ENCODE measurements around the gene KHDC1L. TPM values are rescaled to one million over a fixed set of nuclear protein-coding genes. Genes with fewer than 3 reads are reported as not detected.

Gene KHDC1L
- total and polyA plus RNA-seq, 2 experiments from 2014 or later: not detected

- Mint-ChIP-seq H3K36me3 (ENCODE audit: low read depth) (no peaks in the 10 kb centered on the region), H3K27me3 (ENCODE audit: insufficient read depth, low read depth, poor library complexity) (no peaks in the 10 kb centered on the region), H3K4me3 (no peak overlapping the region), H3K4me1 (peaks cover 9% of the 10 kb centered on the region; the same call in 2 of the 3 replicates), H3K9me3 (no peaks in the 10 kb centered on the region), H3K27ac (no peak overlapping the region)
- Histone ChIP-seq H3K4me3 (no peak overlapping the region), H3K27ac (ENCODE audit: low read depth) (no peak overlapping the region), H3K4me1 (ENCODE audit: insufficient read depth) (no peaks in the 10 kb centered on the region), H3K9me2 (ENCODE audit: insufficient read depth) (peaks cover 3% of the 10 kb centered on the region; the same call in 1 of the 2 replicates), H4K20me1 (replicated peaks; ENCODE audit: insufficient read depth) (no peaks in the 10 kb centered on the region), H3K27me3 (ENCODE audit: insufficient read depth) (no peaks in the 10 kb centered on the region), H2AFZ (no peak overlapping the region), H3F3A (replicated peaks; ENCODE audit: low read depth) (no peaks in the 10 kb centered on the region), H3K4me2 (no peak overlapping the region), H3K79me2 (replicated peaks; ENCODE audit: insufficient read depth) (no peaks in the 10 kb centered on the region), H3K36me3 (ENCODE audit: insufficient read depth) (no peaks in the 10 kb centered on the region)
- TF ChIP-seq NANOG (IDR thresholded peaks at IDR 0.05; ENCODE audit: borderline replicate concordance): no peak
- TF ChIP-seq ZNF331 (CRISPR knock-in tag; IDR thresholded peaks at IDR 0.05; ENCODE audit: low read depth): no peak
- no peak for TF ChIP-seq CREB1 (CRISPR knock-in tag; IDR thresholded peaks at IDR 0.05; ENCODE audit: low read depth)
- no peak for TF ChIP-seq EZH2phosphoT487 (IDR thresholded peaks at IDR 0.05; ENCODE audit: unreplicated experiment)
- no peak for TF ChIP-seq CTCF (conservative IDR thresholded peaks at IDR 0.05; ENCODE audit: low read depth in 2 of 2)
- no peak for TF ChIP-seq JUNB (IDR thresholded peaks at IDR 0.05; ENCODE audit: unreplicated experiment)
- TF ChIP-seq, protein P1, sequence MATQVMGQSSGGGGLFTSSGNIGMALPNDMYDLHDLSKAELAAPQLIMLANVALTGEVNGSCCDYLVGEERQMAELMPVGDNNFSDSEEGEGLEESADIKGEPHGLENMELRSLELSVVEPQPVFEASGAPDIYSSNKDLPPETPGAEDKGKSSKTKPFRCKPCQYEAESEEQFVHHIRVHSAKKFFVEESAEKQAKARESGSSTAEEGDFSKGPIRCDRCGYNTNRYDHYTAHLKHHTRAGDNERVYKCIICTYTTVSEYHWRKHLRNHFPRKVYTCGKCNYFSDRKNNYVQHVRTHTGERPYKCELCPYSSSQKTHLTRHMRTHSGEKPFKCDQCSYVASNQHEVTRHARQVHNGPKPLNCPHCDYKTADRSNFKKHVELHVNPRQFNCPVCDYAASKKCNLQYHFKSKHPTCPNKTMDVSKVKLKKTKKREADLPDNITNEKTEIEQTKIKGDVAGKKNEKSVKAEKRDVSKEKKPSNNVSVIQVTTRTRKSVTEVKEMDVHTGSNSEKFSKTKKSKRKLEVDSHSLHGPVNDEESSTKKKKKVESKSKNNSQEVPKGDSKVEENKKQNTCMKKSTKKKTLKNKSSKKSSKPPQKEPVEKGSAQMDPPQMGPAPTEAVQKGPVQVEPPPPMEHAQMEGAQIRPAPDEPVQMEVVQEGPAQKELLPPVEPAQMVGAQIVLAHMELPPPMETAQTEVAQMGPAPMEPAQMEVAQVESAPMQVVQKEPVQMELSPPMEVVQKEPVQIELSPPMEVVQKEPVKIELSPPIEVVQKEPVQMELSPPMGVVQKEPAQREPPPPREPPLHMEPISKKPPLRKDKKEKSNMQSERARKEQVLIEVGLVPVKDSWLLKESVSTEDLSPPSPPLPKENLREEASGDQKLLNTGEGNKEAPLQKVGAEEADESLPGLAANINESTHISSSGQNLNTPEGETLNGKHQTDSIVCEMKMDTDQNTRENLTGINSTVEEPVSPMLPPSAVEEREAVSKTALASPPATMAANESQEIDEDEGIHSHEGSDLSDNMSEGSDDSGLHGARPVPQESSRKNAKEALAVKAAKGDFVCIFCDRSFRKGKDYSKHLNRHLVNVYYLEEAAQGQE (IDR thresholded peaks at IDR 0.05; ENCODE audit: unreplicated experiment): no peak
- no peak for TF ChIP-seq ZNF462 (CRISPR knock-in tag; IDR thresholded peaks at IDR 0.05)
- no peak for TF ChIP-seq EZH2 (IDR thresholded peaks at IDR 0.05; ENCODE audit: low read depth, unreplicated experiment)
- no peak for TF ChIP-seq ETS1 (IDR thresholded peaks at IDR 0.05)
- no peak for TF ChIP-seq ZNF114 (CRISPR knock-in tag; IDR thresholded peaks at IDR 0.05)
- DNase-seq (ENCODE audit: low spot score): no peak
- no peak for ATAC-seq
Observed at GRCh38 chr6:73176057-73176456, 49.2 kb downstream of the KHDC1L start.
